Fibroblast of lung (primary cell): ENCODE measurements around the gene HBM.

Experiments
- CTCF ChIP-seq, 2 donors: IDR thresholded peaks in 1 of 2; conservative IDR thresholded peaks in 1 of 2; 1 replicate in 1 of 2; 2 replicates in 1 of 2; pipeline ENCODE4 v1.5.1; 2011 to 2012; ENCODE audit warnings: low read length in 2 of 2, control low read depth in 1 of 2, inconsistent platforms in 1 of 2, low read depth in 1 of 2, mild to moderate bottlenecking in 1 of 2
- EZH2 ChIP-seq: IDR thresholded peaks from 2 replicates; pipeline ENCODE4 v1.5.1; 2012; ENCODE audit warnings: low read length, control low read depth, mild to moderate bottlenecking; ENCODE audit errors: missing control alignments

- no peak for TF ChIP-seq CTCF (conservative IDR thresholded peaks at IDR 0.05 in 1 of 2, IDR thresholded peaks at IDR 0.05 in 1 of 2; ENCODE audit: low read depth in 1 of 2, low read length in 2 of 2)
- TF ChIP-seq EZH2 = no peak
Observed at GRCh38 chr16:169014-169413, 3.2 kb downstream of the HBM start.
